Hippocampal formation (tissue), 2 donors: ENCODE measurements around the gene PRG2.

Experiments used
- DNase-seq, 2 donors: peaks; one replicate each; lab custom pipeline; 2025; lab: John Stamatoyannopoulos, UW

Gene PRG2

GRCh38 chr11:57390535-57390934 is at the start of gene PRG2:
PRG2 (minus strand) TSS chr11:57390650; CDS start chr11:57389944, 706 bp downstream.
- no peak for DNase-seq

- DNase-seq: no peak
Observed at GRCh38 chr11:57439786-57440185, 49.3 kb upstream of the PRG2 start.

DNA sequence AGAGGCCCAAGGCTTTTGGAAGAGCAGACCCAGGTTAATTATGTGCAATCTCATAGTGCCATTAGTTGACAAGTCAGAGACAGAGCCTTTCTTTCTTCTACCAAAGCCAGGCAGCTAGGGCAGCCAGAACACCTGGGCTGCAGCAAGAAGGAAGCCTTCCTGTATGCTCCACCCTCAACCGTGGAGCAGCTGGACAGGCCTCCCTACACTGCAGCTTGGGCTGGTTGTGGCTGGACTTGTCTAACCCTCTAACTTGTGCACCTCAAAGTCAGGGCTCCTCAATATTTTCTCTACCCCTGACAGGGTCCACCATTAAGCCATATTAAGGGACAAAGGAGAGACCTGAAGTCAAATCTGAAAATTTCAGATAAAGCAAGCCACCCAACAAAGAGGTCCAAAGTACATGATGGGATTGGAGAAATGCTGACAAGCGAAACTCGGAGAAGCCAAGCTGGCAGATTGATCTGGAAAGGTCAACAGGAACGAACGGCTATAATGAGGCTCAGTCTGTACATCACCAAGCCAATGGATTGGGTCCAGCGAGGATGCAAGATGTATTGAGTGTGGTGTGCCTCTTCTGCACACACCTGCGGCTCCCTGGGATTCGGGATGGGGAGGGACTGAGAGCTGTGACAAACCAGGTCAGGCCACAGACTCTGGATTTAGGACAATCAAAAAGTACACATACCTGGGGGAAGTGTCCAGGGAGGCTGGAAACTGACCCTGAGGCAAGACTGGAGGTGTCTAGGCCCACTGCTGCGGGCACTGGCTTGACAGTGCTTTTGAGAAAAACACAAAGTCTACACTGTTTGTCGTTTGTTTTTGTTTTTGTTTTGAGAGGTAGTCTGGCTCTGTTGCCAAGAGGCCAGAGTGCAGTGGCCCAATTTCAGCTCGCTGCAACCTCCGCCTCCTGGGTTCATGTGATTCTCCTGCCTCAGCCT is 48.2 kb upstream of the PRG2 start:
- no peak for DNase-seq

DNA sequence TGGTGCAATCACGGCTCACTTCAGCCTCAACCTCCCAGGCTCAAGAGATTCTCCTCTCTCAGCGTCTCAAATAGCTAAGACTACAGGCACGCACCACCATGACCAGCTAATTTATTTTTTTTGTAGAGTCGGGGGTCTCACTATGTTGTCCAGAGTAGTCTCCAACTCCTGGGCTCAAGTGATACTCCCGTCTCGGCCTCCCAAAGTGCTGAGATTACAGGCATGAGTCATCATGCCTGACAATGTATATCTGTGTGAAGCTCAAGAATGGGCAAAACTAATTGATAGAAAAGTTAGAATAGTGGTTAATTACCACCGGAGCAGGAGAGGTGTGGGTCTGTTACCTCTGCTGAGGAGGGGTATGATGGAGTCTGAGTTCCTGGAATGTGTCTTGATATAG is 45.6 kb upstream of the PRG2 start:
- DNase-seq: no peak

DNA sequence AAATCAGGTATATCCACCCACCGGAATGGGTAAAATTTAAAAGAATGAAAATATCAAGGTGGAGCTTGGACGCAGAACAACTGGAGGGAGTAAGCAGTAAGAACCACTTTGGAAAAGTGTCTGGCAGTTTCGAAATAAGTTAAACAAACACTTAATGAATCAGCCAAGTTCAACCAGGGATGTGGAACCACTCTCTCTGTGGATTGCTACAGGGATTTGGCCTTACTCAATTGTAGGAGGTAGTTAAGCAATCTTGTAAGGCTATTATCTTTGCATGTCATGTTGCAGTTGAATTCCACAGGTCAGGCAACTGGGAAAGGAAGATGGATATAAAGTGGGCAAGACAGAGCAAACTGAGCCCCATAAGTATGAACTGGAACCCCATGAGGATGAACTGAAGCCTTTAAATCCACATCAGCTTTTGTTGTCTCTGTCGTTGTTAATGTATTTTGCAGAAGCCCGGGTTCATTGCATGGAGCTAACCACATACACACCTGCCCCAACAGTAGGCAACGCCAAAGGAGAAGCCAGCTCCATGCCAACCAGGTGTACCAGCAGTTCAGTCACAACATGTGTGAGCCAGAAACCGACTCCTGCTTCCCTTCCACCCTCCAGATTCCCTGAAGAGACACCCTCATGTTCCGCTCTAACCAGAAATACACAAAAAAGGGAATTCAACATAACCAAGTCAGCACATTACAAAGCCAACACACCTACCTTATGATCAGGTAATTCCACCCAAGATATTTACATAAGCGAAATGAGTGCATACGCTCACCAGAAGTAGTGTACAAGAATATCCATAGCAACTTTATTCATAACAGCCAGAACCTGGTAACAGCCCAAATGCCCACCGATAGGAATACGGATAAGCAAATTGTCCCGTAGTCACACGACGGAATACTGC is 44.4 kb upstream of the PRG2 start:
- DNase-seq: no peak

- no peak for DNase-seq
Observed at GRCh38 chr11:57432714-57433163, 42.3 kb upstream of the PRG2 start.

GRCh38 chr11:57432149-57432561 is 41.7 kb upstream of the PRG2 start:
- peak in 1 of 2 donors; percentile 7 for DNase-seq

DNA sequence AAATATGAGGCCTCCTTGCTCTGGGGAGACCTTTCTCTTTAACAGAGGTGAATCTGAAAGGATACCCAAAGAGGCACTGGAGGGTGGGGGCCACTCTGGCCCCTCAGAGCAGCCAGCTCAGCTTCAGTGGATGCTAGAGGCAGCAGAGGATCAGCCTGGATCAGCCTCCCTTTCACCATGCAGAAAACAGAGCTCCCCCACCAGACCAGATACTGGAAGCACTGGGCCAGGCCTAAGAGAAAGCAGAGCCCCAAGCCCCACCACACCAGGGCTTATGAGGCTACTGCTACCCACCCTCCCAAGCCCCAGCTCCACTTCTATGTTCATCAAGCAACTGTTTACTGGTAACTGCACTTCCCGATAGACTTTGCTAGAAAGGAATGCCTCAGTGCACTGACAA is 40.5 kb upstream of the PRG2 start:
- no peak for DNase-seq

GRCh38 chr11:57429946-57430345 is 39.5 kb upstream of the PRG2 start:
- DNase-seq: no peak

DNA sequence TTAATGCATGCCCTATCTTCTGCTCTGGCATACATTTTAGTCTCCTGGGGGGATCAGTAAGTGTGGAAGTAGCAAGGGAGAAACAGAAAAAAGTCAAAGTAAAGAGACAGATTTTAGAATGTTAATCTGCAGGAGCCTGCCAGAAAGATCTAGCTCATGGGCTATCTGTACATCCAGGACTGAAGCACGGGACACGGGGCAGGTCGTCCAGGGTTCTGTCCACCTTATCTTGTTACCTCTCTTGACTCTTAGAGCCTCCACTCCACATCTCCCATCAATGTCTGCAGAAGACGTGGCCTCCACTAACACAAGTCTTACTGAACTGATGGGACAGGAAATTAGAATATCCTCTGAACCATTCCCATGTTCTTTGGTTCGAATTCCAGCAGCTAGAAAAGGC is 38.2 kb upstream of the PRG2 start:
- DNase-seq: no peak

DNA sequence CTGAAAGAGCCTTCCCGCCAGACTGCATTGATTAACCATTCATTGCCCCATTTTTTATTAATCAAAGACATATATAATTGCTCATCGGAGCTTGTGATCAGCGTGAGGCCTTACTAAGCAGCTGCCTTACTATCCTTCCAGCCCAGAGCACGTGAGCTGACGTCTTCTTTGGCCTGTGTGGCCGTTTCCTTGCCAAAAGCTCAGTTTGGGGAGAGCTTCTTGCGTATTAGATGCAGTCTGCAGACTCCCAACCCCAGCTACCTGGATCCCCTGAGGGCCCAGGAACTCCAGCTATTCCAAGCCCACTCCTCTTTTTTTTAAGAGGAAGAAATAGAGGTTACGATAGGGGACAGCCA is 37.3 kb upstream of the PRG2 start:
- peak; percentile 7 to 24 for DNase-seq

GRCh38 chr11:57426929-57427726 is 36.7 kb upstream of the PRG2 start, which contains the start of gene SLC43A3:
SLC43A3 (minus strand) TSS chr11:57427121; CDS start chr11:57426172, 949 bp downstream.
- peak in 1 of 2 donors; percentile 19 for DNase-seq

GRCh38 chr11:57426439-57426928 is 36.0 kb upstream of the PRG2 start:
- no peak for DNase-seq

- DNase-seq: peak in 1 of 2 donors; percentile 12
Observed at GRCh38 chr11:57425565-57426438, 35.4 kb upstream of the PRG2 start.

DNA sequence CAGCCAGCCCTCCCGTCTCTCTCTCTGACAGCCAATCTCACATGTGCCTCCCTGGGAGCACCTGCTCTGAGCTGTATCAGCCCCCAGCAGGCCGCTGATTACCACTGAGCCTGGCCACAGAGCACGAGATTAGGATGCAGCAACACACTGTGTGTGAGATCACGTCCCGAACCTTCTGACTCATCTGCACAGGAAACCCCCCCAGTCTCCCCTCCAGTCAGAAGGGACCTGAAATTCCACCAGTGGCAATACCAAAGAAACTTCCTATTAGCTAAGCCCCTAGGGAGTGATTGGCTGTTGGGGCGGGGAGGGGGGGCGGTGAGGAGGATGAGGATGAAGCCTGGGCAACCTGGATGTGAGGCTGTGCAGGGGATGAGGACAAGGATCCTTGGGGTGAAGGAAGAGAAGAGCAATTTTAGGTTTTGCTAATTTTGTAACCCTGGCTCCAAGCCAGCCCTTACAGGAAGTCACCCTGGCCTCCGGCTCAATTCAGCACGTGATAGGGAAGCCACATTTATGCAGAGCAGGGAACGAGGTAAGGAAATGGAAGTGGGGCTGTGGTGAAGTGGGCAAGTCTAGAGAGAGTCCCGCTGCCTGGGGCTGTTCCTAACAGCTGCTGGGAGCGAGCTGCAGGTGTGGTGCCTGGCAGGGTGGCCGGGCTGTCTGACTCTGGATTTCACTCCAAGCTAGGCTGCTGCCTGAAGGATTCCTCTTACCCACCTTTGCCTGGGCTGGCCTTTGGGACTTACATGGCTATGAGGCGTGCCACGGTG is 34.5 kb upstream of the PRG2 start:
- DNase-seq: peak in 1 of 2 donors; percentile 3

GRCh38 chr11:57424137-57424791 is 33.8 kb upstream of the PRG2 start:
- DNase-seq: no peak

GRCh38 chr11:57422669-57423068 is 32.2 kb upstream of the PRG2 start:
- no peak for DNase-seq

GRCh38 chr11:57421805-57422204 is 31.4 kb upstream of the PRG2 start:
- no peak for DNase-seq

GRCh38 chr11:57421066-57421465 is 30.6 kb upstream of the PRG2 start:
- no peak for DNase-seq
